ENCODE measurements around the gene SPTLC3.

Gene SPTLC3

GRCh38 chr20:13028001-13028400 is 19.2 kb downstream of the SPTLC3 start:
- no peak for ATAC-seq
- TF ChIP-seq RARB (CRISPR knock-in tag; IDR thresholded peaks at IDR 0.05): no peak
- no peak for TF ChIP-seq ZFP30 (CRISPR knock-in tag; IDR thresholded peaks at IDR 0.05)
- TF ChIP-seq BACH2 (CRISPR knock-in tag; IDR thresholded peaks at IDR 0.05; ENCODE audit: borderline replicate concordance): no peak

DNA sequence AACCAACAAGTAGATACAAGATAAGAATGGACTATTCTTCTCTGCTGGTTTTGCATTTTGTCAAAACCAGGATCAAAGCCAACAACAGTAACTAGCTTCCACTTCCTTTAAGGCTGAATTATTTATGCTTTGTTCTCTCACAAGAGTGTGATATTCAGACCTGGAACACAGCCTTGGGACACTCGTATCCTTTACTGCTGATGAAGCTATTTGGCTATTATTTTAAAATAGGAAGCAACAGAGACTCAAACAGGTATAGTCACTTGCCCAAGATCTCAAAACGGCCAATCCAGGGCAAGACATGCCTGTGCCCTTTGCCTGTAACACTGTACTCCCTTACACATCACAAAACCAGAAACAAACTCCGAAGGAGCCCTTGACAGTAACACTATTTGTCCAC is 19.9 kb downstream of the SPTLC3 start:
- TF ChIP-seq ISL1 (CRISPR knock-in tag; IDR thresholded peaks at IDR 0.05): no peak
- TF ChIP-seq TOX (CRISPR knock-in tag; IDR thresholded peaks at IDR 0.05; ENCODE audit: borderline replicate concordance): no peak
- no peak for TF ChIP-seq ESRRG (CRISPR knock-in tag; IDR thresholded peaks at IDR 0.05)
- TF ChIP-seq POU6F1 (CRISPR knock-in tag; IDR thresholded peaks at IDR 0.05; ENCODE audit: borderline replicate concordance, low read depth): no peak
- TF ChIP-seq OSR1 (CRISPR knock-in tag; IDR thresholded peaks at IDR 0.05): no peak
- no peak for TF ChIP-seq PPARA (CRISPR knock-in tag; IDR thresholded peaks at IDR 0.05; ENCODE audit: borderline replicate concordance)
- TF ChIP-seq, protein P1, sequence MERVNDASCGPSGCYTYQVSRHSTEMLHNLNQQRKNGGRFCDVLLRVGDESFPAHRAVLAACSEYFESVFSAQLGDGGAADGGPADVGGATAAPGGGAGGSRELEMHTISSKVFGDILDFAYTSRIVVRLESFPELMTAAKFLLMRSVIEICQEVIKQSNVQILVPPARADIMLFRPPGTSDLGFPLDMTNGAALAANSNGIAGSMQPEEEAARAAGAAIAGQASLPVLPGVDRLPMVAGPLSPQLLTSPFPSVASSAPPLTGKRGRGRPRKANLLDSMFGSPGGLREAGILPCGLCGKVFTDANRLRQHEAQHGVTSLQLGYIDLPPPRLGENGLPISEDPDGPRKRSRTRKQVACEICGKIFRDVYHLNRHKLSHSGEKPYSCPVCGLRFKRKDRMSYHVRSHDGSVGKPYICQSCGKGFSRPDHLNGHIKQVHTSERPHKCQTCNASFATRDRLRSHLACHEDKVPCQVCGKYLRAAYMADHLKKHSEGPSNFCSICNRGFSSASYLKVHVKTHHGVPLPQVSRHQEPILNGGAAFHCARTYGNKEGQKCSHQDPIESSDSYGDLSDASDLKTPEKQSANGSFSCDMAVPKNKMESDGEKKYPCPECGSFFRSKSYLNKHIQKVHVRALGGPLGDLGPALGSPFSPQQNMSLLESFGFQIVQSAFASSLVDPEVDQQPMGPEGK (CRISPR knock-in tag; IDR thresholded peaks at IDR 0.05; ENCODE audit: borderline replicate concordance): no peak
- TF ChIP-seq GLIS3 (CRISPR knock-in tag; IDR thresholded peaks at IDR 0.05): no peak
- no peak for TF ChIP-seq RARB (CRISPR knock-in tag; IDR thresholded peaks at IDR 0.05)
- no peak for TF ChIP-seq ZC3H10 (CRISPR knock-in tag; IDR thresholded peaks at IDR 0.05)
- TF ChIP-seq ARNTL (CRISPR knock-in tag; IDR thresholded peaks at IDR 0.05; ENCODE audit: borderline replicate concordance, low read depth): no peak
- TF ChIP-seq SNAI2 (CRISPR knock-in tag; IDR thresholded peaks at IDR 0.05): no peak
- ATAC-seq: no peak

- no peak for ATAC-seq
- TF ChIP-seq POU6F1 (CRISPR knock-in tag; IDR thresholded peaks at IDR 0.05; ENCODE audit: borderline replicate concordance, low read depth) (no peak), CSDC2 (CRISPR knock-in tag; IDR thresholded peaks at IDR 0.05) (no peak), OSR1 (CRISPR knock-in tag; IDR thresholded peaks at IDR 0.05) (no peak), PPARA (CRISPR knock-in tag; IDR thresholded peaks at IDR 0.05; ENCODE audit: borderline replicate concordance) (no peak), ARNTL (CRISPR knock-in tag; IDR thresholded peaks at IDR 0.05; ENCODE audit: borderline replicate concordance, low read depth) (no peak), BACH2 (CRISPR knock-in tag; IDR thresholded peaks at IDR 0.05; ENCODE audit: borderline replicate concordance) (no peak), ZNF565 (CRISPR knock-in tag; conservative IDR thresholded peaks at IDR 0.05; ENCODE audit: low read depth) (no peak)
Observed at GRCh38 chr20:13029687-13030375, 21.1 kb downstream of the SPTLC3 start.

DNA sequence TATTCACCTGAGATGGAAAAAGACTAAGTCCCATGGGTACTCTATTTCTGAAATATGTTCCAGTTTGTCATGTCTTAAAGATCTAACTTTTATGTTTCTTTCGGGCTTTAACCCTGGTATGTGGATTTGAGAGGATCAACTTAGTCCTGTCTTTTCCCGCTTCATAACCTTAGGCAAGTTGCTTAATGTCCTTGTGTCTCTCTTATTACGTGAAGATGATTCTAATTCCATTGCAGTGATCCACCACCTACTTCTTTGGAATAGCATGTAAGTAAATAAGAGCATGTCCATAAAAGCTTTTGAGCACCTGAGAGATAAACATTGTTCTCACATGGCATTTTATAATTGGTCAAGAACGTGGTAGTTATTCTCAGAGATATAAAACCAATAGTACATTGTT is 23.0 kb downstream of the SPTLC3 start:
- no peak for ATAC-seq
- no peak for TF ChIP-seq GLIS3 (CRISPR knock-in tag; IDR thresholded peaks at IDR 0.05)
- TF ChIP-seq ZC3H10 (CRISPR knock-in tag; IDR thresholded peaks at IDR 0.05): no peak
- TF ChIP-seq ZFP30 (CRISPR knock-in tag; IDR thresholded peaks at IDR 0.05): no peak
- no peak for TF ChIP-seq TCF4 (CRISPR knock-in tag; IDR thresholded peaks at IDR 0.05; ENCODE audit: borderline replicate concordance)
- TF ChIP-seq SNAI2 (CRISPR knock-in tag; IDR thresholded peaks at IDR 0.05): no peak
- TF ChIP-seq, protein P2, sequence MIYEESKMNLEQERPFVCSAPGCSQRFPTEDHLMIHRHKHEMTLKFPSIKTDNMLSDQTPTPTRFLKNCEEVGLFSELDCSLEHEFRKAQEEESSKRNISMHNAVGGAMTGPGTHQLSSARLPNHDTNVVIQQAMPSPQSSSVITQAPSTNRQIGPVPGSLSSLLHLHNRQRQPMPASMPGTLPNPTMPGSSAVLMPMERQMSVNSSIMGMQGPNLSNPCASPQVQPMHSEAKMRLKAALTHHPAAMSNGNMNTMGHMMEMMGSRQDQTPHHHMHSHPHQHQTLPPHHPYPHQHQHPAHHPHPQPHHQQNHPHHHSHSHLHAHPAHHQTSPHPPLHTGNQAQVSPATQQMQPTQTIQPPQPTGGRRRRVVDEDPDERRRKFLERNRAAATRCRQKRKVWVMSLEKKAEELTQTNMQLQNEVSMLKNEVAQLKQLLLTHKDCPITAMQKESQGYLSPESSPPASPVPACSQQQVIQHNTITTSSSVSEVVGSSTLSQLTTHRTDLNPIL (CRISPR knock-in tag; IDR thresholded peaks at IDR 0.05; ENCODE audit: low read depth): no peak
- TF ChIP-seq BACH2 (CRISPR knock-in tag; IDR thresholded peaks at IDR 0.05; ENCODE audit: borderline replicate concordance): no peak
- TF ChIP-seq ZNF8 (CRISPR knock-in tag; IDR thresholded peaks at IDR 0.05): no peak
- no peak for TF ChIP-seq POU6F1 (CRISPR knock-in tag; IDR thresholded peaks at IDR 0.05; ENCODE audit: borderline replicate concordance, low read depth)
- no peak for TF ChIP-seq PPARA (CRISPR knock-in tag; IDR thresholded peaks at IDR 0.05; ENCODE audit: borderline replicate concordance)
- no peak for TF ChIP-seq ESRRG (CRISPR knock-in tag; IDR thresholded peaks at IDR 0.05)
- TF ChIP-seq CSDC2 (CRISPR knock-in tag; IDR thresholded peaks at IDR 0.05): no peak
- no peak for TF ChIP-seq ARNTL (CRISPR knock-in tag; IDR thresholded peaks at IDR 0.05; ENCODE audit: borderline replicate concordance, low read depth)
- no peak for TF ChIP-seq ZFP3 (CRISPR knock-in tag; IDR thresholded peaks at IDR 0.05)
- TF ChIP-seq ZNF70 (CRISPR knock-in tag; IDR thresholded peaks at IDR 0.05): no peak
- no peak for TF ChIP-seq ISL1 (CRISPR knock-in tag; IDR thresholded peaks at IDR 0.05)
- TF ChIP-seq RARB (CRISPR knock-in tag; IDR thresholded peaks at IDR 0.05): no peak
- TF ChIP-seq, protein P3, sequence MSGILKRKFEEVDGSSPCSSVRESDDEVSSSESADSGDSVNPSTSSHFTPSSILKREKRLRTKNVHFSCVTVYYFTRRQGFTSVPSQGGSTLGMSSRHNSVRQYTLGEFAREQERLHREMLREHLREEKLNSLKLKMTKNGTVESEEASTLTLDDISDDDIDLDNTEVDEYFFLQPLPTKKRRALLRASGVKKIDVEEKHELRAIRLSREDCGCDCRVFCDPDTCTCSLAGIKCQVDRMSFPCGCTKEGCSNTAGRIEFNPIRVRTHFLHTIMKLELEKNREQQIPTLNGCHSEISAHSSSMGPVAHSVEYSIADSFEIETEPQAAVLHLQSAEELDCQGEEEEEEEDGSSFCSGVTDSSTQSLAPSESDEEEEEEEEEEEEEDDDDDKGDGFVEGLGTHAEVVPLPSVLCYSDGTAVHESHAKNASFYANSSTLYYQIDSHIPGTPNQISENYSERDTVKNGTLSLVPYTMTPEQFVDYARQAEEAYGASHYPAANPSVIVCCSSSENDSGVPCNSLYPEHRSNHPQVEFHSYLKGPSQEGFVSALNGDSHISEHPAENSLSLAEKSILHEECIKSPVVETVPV (CRISPR knock-in tag; IDR thresholded peaks at IDR 0.05): no peak

Data from SK-N-SH treated with all-trans-retinoic acid at 6 μM for 48 hours (cell line).